ENCODE results near the gene RILPL1. TPM values are rescaled to one million over a fixed set of nuclear protein-coding genes. Genes with fewer than 3 reads are reported as not detected.
"Not testable (repeated sequence)": the region's sequence is repeated elsewhere in the genome, so short reads cannot be mapped to it uniquely, and the experiment has no call there.

The RILPL1 gene
- total RNA-seq, 4 donors from 2014 or later: 12.0 to 27.9 (median 15.4) TPM

- 53 to 61% methylated on average over 3 of the region's 3 CpGs for WGBS, 2 donors
- intact Hi-C loops (cut with DNase I; ENCODE audit: low total_unique reads): no loop called here
- no peak for DNase-seq (ENCODE audit: low spot score in 2 of 2)
- TF ChIP-seq, protein P1, sequence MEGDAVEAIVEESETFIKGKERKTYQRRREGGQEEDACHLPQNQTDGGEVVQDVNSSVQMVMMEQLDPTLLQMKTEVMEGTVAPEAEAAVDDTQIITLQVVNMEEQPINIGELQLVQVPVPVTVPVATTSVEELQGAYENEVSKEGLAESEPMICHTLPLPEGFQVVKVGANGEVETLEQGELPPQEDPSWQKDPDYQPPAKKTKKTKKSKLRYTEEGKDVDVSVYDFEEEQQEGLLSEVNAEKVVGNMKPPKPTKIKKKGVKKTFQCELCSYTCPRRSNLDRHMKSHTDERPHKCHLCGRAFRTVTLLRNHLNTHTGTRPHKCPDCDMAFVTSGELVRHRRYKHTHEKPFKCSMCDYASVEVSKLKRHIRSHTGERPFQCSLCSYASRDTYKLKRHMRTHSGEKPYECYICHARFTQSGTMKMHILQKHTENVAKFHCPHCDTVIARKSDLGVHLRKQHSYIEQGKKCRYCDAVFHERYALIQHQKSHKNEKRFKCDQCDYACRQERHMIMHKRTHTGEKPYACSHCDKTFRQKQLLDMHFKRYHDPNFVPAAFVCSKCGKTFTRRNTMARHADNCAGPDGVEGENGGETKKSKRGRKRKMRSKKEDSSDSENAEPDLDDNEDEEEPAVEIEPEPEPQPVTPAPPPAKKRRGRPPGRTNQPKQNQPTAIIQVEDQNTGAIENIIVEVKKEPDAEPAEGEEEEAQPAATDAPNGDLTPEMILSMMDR (IDR thresholded peaks at IDR 0.05): no peak
- no peak for TF ChIP-seq POLR2A (IDR thresholded peaks at IDR 0.05)
- H3K4me3 ChIP-seq (ENCODE audit: low read depth, poor library complexity, severe bottlenecking): no peak overlapping the region
These were observed 80.4 kb downstream of the RILPL1 start for GRCh38 chr12:123453165-123453564.

DNA sequence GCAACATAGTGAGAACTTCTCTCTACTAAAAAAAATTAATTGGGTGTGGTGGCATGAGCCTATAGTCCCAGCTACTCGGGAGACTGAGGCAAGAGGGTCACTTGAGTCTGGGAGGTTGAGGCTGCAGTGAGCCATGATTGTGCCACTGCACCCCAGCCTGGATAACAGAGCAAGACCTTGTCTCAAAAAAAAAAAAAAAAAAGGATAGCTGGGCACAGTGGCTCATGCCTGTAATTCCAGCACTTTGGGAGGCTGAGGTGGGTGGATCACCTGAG, 81.3 kb downstream of the RILPL1 start:
- DNase-seq (ENCODE audit: low spot score in 2 of 2); H3K4me3 ChIP-seq (ENCODE audit: low read depth, poor library complexity, severe bottlenecking); intact Hi-C loops (cut with DNase I; ENCODE audit: low total_unique reads): not testable (repeated sequence)
- WGBS, 2 donors: 0 to 58% methylated on average over 1 of the region's 1 CpG

- WGBS, 2 donors: 88 to 92% methylated on average over 9 of the region's 9 CpGs
These were observed 82.9 kb downstream of the RILPL1 start for GRCh38 chr12:123450636-123451035.

DNA sequence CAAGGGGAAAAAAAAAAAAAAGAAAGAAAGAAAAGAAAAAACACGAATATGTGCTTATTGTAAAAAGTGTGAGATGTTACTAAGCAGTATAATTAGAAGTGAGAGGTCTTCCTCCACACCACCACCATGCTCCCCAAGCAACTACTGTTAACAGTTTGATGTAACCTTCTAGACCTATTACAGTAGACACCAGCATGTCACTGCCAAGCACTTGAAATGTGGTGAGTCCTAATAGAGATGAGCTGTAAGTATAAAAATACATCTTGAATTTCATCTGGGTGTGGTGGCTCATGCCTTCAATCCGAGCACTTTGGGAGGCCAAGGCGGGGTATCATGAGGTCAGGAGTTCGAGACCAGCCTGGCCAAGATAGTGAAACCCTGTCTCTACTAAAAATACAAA, 83.7 kb downstream of the RILPL1 start:
- 72 to 78% methylated on average over 4 of the region's 4 CpGs for WGBS, 2 donors
- intact Hi-C loops (cut with DNase I; ENCODE audit: low total_unique reads): no loop called here
- H3K4me3 ChIP-seq (ENCODE audit: low read depth, poor library complexity, severe bottlenecking): no peak overlapping the region
- DNase-seq (ENCODE audit: low spot score in 2 of 2): no peak
- TF ChIP-seq, protein P1 (IDR thresholded peaks at IDR 0.05): no peak
- no peak for TF ChIP-seq POLR2A (IDR thresholded peaks at IDR 0.05)

More at GRCh38 chr12:123450636-123451035, 82.9 kb downstream of the RILPL1 start:
- TF ChIP-seq, protein P1 (IDR thresholded peaks at IDR 0.05): no peak
- H3K4me3 ChIP-seq (ENCODE audit: low read depth, poor library complexity, severe bottlenecking): no peak overlapping the region
- intact Hi-C loops (cut with DNase I; ENCODE audit: low total_unique reads): no loop called here
- DNase-seq (ENCODE audit: low spot score in 2 of 2): no peak

DNA sequence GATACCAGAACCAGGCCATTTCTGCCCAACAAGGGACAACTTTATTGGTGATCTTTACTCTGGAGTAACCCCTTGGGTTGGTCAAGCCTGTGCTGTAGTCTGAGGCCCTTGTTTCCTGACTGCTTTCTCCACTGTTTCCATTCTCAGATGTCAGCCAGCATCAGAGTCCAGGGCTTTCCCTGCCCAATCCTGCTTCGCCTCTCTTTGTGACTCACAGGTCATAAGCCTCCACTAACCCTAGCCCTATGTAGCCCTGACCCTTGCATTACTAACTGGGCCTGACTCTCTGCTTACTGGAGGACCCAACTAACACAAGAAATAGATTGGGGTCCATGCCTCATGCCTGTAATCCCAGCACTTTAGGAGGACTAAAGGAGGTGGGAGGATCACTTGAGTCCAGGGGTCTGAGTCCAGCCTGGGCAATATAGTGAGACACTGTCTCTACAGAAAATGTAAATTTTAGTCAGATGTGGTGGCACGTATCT, 84.2 kb downstream of the RILPL1 start:
- intact Hi-C loops (cut with DNase I; ENCODE audit: low total_unique reads): no loop called here
- no peak for DNase-seq (ENCODE audit: low spot score in 2 of 2)
- H3K4me3 ChIP-seq (ENCODE audit: low read depth, poor library complexity, severe bottlenecking): no peak overlapping the region
- 81 to 91% methylated on average over 2 of the region's 2 CpGs for WGBS, 2 donors
- no peak for TF ChIP-seq POLR2A (IDR thresholded peaks at IDR 0.05)
- TF ChIP-seq, protein P1 (IDR thresholded peaks at IDR 0.05): no peak

GRCh38 chr12:123446333-123446713, 87.2 kb downstream of the RILPL1 start:
- no peak overlapping the region for H3K4me3 ChIP-seq (ENCODE audit: low read depth, poor library complexity, severe bottlenecking)
- no peak for DNase-seq (ENCODE audit: low spot score in 2 of 2)
- WGBS, 2 donors: 48 to 53% methylated on average over 4 of the region's 4 CpGs
- TF ChIP-seq POLR2A (IDR thresholded peaks at IDR 0.05): no peak
- TF ChIP-seq, protein P1 (IDR thresholded peaks at IDR 0.05): no peak
- intact Hi-C loops (cut with DNase I; ENCODE audit: low total_unique reads): no loop called here
